ENCODE data around the gene MLLT3. TPM values are rescaled to one million over a fixed set of nuclear protein-coding genes. Genes with fewer than 3 reads are reported as not detected.
A peak's percentile ranks its signal among the peaks of the same experiment; 100 is the strongest.

The MLLT3 gene
- total RNA-seq, 2 donors from 2014 or later: 8.1 to 9.6 TPM

DNA sequence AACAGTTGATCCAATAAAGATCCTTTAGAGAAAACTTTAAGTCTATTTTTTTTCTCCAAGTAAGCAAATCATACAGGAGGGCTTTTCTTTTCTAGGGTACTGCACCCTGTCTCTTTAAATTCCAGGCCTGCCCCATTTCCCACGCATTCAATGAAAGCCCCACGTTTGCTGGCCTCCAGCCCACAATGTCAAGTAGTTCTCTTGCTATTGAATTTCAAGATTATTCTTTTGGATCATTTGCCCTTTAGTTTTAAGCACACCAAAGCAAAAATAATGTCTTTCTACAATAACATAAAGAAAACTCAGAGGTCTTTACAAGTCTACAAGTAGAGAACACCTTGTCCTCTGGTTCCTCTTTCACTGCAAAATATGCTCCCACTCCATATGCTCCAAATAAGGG is 15.6 kb downstream of the MLLT3 start:
- Histone ChIP-seq H3K9me3 (no peaks in the 10 kb centered on the region), H3K4me3 (no peak overlapping the region), H3K27ac (no peak overlapping the region), H3K36me3 (no peaks in the 10 kb centered on the region), H3K27me3 (replicated peaks; ENCODE audit: insufficient read depth) (no peaks in the 10 kb centered on the region), H3K4me1 (ENCODE audit: control insufficient read depth in 1 of 2, low read depth in 2 of 2) (peaks cover 0 to 2% of the 10 kb centered on the region in 2 donors)
- ATAC-seq (ENCODE audit: insufficient number of reproducible peaks, low FRiP score, low read depth): no peak
- no peak for DNase-seq (ENCODE audit: low spot score)
- TF ChIP-seq, protein P1, sequence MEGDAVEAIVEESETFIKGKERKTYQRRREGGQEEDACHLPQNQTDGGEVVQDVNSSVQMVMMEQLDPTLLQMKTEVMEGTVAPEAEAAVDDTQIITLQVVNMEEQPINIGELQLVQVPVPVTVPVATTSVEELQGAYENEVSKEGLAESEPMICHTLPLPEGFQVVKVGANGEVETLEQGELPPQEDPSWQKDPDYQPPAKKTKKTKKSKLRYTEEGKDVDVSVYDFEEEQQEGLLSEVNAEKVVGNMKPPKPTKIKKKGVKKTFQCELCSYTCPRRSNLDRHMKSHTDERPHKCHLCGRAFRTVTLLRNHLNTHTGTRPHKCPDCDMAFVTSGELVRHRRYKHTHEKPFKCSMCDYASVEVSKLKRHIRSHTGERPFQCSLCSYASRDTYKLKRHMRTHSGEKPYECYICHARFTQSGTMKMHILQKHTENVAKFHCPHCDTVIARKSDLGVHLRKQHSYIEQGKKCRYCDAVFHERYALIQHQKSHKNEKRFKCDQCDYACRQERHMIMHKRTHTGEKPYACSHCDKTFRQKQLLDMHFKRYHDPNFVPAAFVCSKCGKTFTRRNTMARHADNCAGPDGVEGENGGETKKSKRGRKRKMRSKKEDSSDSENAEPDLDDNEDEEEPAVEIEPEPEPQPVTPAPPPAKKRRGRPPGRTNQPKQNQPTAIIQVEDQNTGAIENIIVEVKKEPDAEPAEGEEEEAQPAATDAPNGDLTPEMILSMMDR (IDR thresholded peaks at IDR 0.05): no peak

DNA sequence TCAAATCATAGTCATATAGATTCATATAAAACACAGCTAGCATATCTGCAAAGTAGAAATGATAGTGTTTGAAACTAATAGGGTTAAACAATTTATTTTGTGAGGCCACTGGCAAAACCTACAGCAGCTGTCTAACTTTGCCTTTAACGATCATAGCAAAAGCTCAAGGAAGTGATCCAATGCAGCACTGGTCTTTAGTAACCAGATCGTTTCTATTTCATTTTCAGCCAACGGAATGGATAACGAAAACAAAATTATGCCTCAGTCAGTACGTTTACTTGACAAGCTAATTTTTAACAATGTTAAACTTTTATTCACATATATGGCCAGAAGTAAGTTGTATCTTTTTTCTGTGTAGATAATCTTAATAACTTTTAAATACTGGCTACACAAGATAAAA is 17.7 kb downstream of the MLLT3 start:
- H3K4me1 ChIP-seq (ENCODE audit: control insufficient read depth in 1 of 2, low read depth in 2 of 2): no peaks in the 10 kb centered on the region
- no peaks in the 10 kb centered on the region for H3K27me3 ChIP-seq (replicated peaks; ENCODE audit: insufficient read depth)
- H3K27ac ChIP-seq: no peak overlapping the region
- TF ChIP-seq, protein P1 (IDR thresholded peaks at IDR 0.05): no peak
- DNase-seq (ENCODE audit: low spot score) (no peak), ATAC-seq (ENCODE audit: insufficient number of reproducible peaks, low FRiP score, low read depth) (no peak)
- peak overlapping the region; percentile 18 for H3K4me3 ChIP-seq
- H3K9me3 ChIP-seq: no peaks in the 10 kb centered on the region
- no peaks in the 10 kb centered on the region for H3K36me3 ChIP-seq

GRCh38 chr9:20603524-20604268 is 18.6 kb downstream of the MLLT3 start:
- TF ChIP-seq, protein P1 (IDR thresholded peaks at IDR 0.05): no peak
- no peak overlapping the region for H3K27ac ChIP-seq
- no peak overlapping the region for H3K4me3 ChIP-seq
- H3K9me3 ChIP-seq: no peaks in the 10 kb centered on the region
- ATAC-seq (ENCODE audit: insufficient number of reproducible peaks, low FRiP score, low read depth): no peak
- no peaks in the 10 kb centered on the region for H3K27me3 ChIP-seq (replicated peaks; ENCODE audit: insufficient read depth)
- H3K4me1 ChIP-seq (ENCODE audit: control insufficient read depth in 1 of 2, low read depth in 2 of 2): no peaks in the 10 kb centered on the region
- DNase-seq (ENCODE audit: low spot score): no peak
- H3K36me3 ChIP-seq: no peaks in the 10 kb centered on the region

GRCh38 chr9:20601292-20601691 is 21.0 kb downstream of the MLLT3 start:
- TF ChIP-seq, protein P1 (IDR thresholded peaks at IDR 0.05): no peak
- no peaks in the 10 kb centered on the region for H3K9me3 ChIP-seq
- H3K4me1 ChIP-seq (ENCODE audit: control insufficient read depth in 1 of 2, low read depth in 2 of 2): peaks cover 0 to 6% of the 10 kb centered on the region in 2 donors
- H3K27ac ChIP-seq: no peak overlapping the region
- no peaks in the 10 kb centered on the region for H3K36me3 ChIP-seq
- DNase-seq (ENCODE audit: low spot score) (no peak), ATAC-seq (ENCODE audit: insufficient number of reproducible peaks, low FRiP score, low read depth) (no peak)
- no peak overlapping the region for H3K4me3 ChIP-seq
- no peaks in the 10 kb centered on the region for H3K27me3 ChIP-seq (replicated peaks; ENCODE audit: insufficient read depth)

- no peak overlapping the region for H3K4me3 ChIP-seq
- no peak overlapping the region for H3K27ac ChIP-seq
- no peaks in the 10 kb centered on the region for H3K36me3 ChIP-seq
- H3K9me3 ChIP-seq: no peaks in the 10 kb centered on the region
- no peaks in the 10 kb centered on the region for H3K27me3 ChIP-seq (replicated peaks; ENCODE audit: insufficient read depth)
- TF ChIP-seq, protein P1 (IDR thresholded peaks at IDR 0.05): no peak
- no peak for DNase-seq (ENCODE audit: low spot score)
- H3K4me1 ChIP-seq (ENCODE audit: control insufficient read depth in 1 of 2, low read depth in 2 of 2): peaks cover 0 to 6% of the 10 kb centered on the region in 2 donors
- ATAC-seq (ENCODE audit: insufficient number of reproducible peaks, low FRiP score, low read depth): no peak
Measured at GRCh38 chr9:20599195-20599594, 23.1 kb downstream of the MLLT3 start.
